ENCODE data around the gene SNX20.

Gene SNX20

GRCh38 chr16:50657241-50657640 is 23.9 kb downstream of the SNX20 start:
- ATAC-seq: no peak
- TF ChIP-seq ZNF70 (CRISPR knock-in tag; IDR thresholded peaks at IDR 0.05) (no peak), CSDC2 (CRISPR knock-in tag; IDR thresholded peaks at IDR 0.05) (no peak), SNAI2 (CRISPR knock-in tag; IDR thresholded peaks at IDR 0.05) (no peak), ZFP3 (CRISPR knock-in tag; IDR thresholded peaks at IDR 0.05) (no peak), TOX (CRISPR knock-in tag; IDR thresholded peaks at IDR 0.05; ENCODE audit: borderline replicate concordance) (no peak), PPARA (CRISPR knock-in tag; IDR thresholded peaks at IDR 0.05; ENCODE audit: borderline replicate concordance) (no peak), ZNF565 (CRISPR knock-in tag; conservative IDR thresholded peaks at IDR 0.05; ENCODE audit: low read depth) (no peak), OSR1 (CRISPR knock-in tag; IDR thresholded peaks at IDR 0.05) (no peak), RARB (CRISPR knock-in tag; IDR thresholded peaks at IDR 0.05) (no peak)
- TF ChIP-seq, protein P1, sequence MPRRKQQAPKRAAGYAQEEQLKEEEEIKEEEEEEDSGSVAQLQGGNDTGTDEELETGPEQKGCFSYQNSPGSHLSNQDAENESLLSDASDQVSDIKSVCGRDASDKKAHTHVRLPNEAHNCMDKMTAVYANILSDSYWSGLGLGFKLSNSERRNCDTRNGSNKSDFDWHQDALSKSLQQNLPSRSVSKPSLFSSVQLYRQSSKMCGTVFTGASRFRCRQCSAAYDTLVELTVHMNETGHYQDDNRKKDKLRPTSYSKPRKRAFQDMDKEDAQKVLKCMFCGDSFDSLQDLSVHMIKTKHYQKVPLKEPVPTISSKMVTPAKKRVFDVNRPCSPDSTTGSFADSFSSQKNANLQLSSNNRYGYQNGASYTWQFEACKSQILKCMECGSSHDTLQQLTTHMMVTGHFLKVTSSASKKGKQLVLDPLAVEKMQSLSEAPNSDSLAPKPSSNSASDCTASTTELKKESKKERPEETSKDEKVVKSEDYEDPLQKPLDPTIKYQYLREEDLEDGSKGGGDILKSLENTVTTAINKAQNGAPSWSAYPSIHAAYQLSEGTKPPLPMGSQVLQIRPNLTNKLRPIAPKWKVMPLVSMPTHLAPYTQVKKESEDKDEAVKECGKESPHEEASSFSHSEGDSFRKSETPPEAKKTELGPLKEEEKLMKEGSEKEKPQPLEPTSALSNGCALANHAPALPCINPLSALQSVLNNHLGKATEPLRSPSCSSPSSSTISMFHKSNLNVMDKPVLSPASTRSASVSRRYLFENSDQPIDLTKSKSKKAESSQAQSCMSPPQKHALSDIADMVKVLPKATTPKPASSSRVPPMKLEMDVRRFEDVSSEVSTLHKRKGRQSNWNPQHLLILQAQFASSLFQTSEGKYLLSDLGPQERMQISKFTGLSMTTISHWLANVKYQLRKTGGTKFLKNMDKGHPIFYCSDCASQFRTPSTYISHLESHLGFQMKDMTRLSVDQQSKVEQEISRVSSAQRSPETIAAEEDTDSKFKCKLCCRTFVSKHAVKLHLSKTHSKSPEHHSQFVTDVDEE (CRISPR knock-in tag; IDR thresholded peaks at IDR 0.05): no peak

GRCh38 chr16:50655558-50656055 is 25.5 kb downstream of the SNX20 start:
- ATAC-seq: no peak
- TF ChIP-seq ISL1 (CRISPR knock-in tag; IDR thresholded peaks at IDR 0.05): no peak
- no peak for TF ChIP-seq PATZ1 (CRISPR knock-in tag; IDR thresholded peaks at IDR 0.05; ENCODE audit: borderline replicate concordance)
- TF ChIP-seq ARNTL (CRISPR knock-in tag; IDR thresholded peaks at IDR 0.05; ENCODE audit: borderline replicate concordance, low read depth): no peak

DNA sequence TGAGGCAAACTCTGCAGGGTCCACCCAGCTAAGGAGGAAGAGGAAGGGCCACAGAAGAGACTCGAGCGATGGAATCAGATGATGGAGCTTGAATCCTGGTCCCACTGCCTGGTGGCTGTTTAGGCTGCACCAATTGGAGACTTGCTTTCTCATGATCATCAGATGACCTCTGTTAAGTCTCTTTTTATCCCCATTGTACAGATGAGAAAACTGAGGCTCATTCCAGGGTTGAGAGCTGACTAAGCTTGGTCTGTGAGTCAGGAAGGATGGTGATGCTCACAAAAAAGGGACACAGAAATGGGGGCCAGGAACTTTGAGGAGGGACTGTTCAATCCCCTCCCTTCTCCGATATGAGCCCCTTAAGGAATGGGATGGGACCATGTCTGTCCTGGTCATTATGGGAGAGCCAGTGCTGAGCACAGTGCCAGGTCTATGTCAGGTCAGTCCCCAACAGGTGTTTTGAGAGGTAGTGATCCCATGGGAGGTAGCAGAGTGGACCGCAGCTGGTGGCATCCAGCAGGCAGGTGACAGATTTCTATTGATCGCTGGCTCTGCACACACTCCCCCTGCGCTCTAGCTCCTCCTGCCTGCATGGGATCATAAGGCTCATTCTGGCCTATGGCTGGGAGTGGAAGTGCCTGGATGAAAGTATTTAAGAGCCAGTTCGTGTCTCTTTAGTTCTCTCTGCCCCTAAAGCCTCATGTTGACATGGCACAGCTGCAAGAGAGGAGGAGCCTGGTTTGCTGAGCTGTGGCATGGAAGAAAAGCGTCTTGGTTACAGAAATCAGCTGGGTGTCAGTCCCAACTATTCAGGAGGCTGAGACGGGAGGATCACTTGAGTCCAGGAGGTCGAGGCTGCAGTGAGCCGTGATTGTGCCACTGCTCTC is 27.2 kb downstream of the SNX20 start:
- ATAC-seq: no peak
- TF ChIP-seq ZFP3 (CRISPR knock-in tag; IDR thresholded peaks at IDR 0.05): no peak
- TF ChIP-seq OSR1 (CRISPR knock-in tag; IDR thresholded peaks at IDR 0.05): no peak
- TF ChIP-seq ZFP30 (CRISPR knock-in tag; IDR thresholded peaks at IDR 0.05): no peak
- no peak for TF ChIP-seq TOX (CRISPR knock-in tag; IDR thresholded peaks at IDR 0.05; ENCODE audit: borderline replicate concordance)
- TF ChIP-seq CSRNP3 (CRISPR knock-in tag; IDR thresholded peaks at IDR 0.05): no peak

- TF ChIP-seq ZNF70 (CRISPR knock-in tag; IDR thresholded peaks at IDR 0.05): 0 out of 2 replicates have a peak, but pooled peaks have one; percentile 18
- no peak for TF ChIP-seq RARB (CRISPR knock-in tag; IDR thresholded peaks at IDR 0.05)
- TF ChIP-seq SNAI2 (CRISPR knock-in tag; IDR thresholded peaks at IDR 0.05): no peak
- no peak for TF ChIP-seq PATZ1 (CRISPR knock-in tag; IDR thresholded peaks at IDR 0.05; ENCODE audit: borderline replicate concordance)
- TF ChIP-seq, protein P2, sequence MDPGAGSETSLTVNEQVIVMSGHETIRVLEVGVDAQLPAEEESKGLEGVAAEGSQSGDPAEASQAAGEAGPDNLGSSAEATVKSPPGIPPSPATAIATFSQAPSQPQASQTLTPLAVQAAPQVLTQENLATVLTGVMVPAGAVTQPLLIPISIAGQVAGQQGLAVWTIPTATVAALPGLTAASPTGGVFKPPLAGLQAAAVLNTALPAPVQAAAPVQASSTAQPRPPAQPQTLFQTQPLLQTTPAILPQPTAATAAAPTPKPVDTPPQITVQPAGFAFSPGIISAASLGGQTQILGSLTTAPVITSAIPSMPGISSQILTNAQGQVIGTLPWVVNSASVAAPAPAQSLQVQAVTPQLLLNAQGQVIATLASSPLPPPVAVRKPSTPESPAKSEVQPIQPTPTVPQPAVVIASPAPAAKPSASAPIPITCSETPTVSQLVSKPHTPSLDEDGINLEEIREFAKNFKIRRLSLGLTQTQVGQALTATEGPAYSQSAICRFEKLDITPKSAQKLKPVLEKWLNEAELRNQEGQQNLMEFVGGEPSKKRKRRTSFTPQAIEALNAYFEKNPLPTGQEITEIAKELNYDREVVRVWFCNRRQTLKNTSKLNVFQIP (CRISPR knock-in tag; IDR thresholded peaks at IDR 0.05; ENCODE audit: borderline replicate concordance, low read depth): no peak
- TF ChIP-seq TOX (CRISPR knock-in tag; IDR thresholded peaks at IDR 0.05; ENCODE audit: borderline replicate concordance): no peak
- TF ChIP-seq ZFP30 (CRISPR knock-in tag; IDR thresholded peaks at IDR 0.05): no peak
- TF ChIP-seq ARNTL (CRISPR knock-in tag; IDR thresholded peaks at IDR 0.05; ENCODE audit: borderline replicate concordance, low read depth): no peak
- no peak for ATAC-seq
These were observed 28.2 kb downstream of the SNX20 start for GRCh38 chr16:50652836-50653425.

Measured in SK-N-SH treated with all-trans-retinoic acid at 6 μM for 48 hours (cell line).